PC-9 (cell line): ENCODE measurements around the gene GOLT1A. TPM values are rescaled to one million over a fixed set of nuclear protein-coding genes. Genes with fewer than 3 reads are reported as not detected.

Source experiments
- BruUV-seq: library from RNA; stranded (reverse); fragments of 400-500 nt; replicated peaks from 2 replicates; lab custom pipeline; 2021; lab: Mats Ljungman, UMichigan
- CTCF ChIA-PET: fragments of 300-600 bp; sonication (Branson Sonifier 250); formaldehyde crosslinking; loops from one replicate; lab custom pipeline; 2022; ENCODE audit warnings: antibody characterized with exemption; lab: Charles Lee
- POLR2A ChIA-PET: fragments of 300-600 bp; sonication (Branson Sonifier 250); formaldehyde crosslinking; loops from one replicate; lab custom pipeline; 2022; ENCODE audit warnings: antibody characterized with exemption; ENCODE audit not compliant: unreplicated experiment; lab: Charles Lee
- DNase-seq, 2 experiments: peaks; one replicate each; pipeline versions ENCODE4 v3.0.0 to v3.0.0-alpha.2; 2015 to 2022; ENCODE audit warnings: mixed read lengths in 1 of 2
- H2AFZ ChIP-seq: fragments of 200-600 bp; sonication (generic); 2 replicates; pipeline ENCODE4 v1.8.1; 2017; ENCODE audit warnings: antibody characterized with exemption
- H3F3A ChIP-seq: fragments of 200-600 bp; sonication (generic); 2 replicates; pipeline ENCODE4 v1.8.1; 2017; ENCODE audit warnings: antibody characterized with exemption, mild to moderate bottlenecking, low read depth; ENCODE audit not compliant: insufficient read depth
- H3K27ac ChIP-seq: fragments of 200-600 bp; sonication (generic); 2 replicates; pipeline ENCODE4 v1.6.1; 2016; ENCODE audit warnings: mixed run types
- H3K27me3 ChIP-seq: fragments of 200-600 bp; sonication (generic); 2 replicates; pipeline ENCODE4 v1.6.1; 2016; ENCODE audit warnings: low read depth, mixed run types; ENCODE audit not compliant: insufficient read depth
- H3K36me3 ChIP-seq: fragments of 200-600 bp; sonication (generic); 2 replicates; pipeline ENCODE4 v1.6.1; 2016; ENCODE audit warnings: low read depth, mixed run types
- H3K4me1 ChIP-seq: fragments of 200-600 bp; sonication (generic); replicated peaks from 2 replicates; pipeline ENCODE4 v1.6.1; 2016; ENCODE audit warnings: mixed run types; ENCODE audit not compliant: insufficient read depth
- H3K4me2 ChIP-seq: fragments of 200-600 bp; sonication (generic); 2 replicates; pipeline ENCODE4 v1.6.1; 2017; ENCODE audit warnings: mixed run types
- H3K4me3 ChIP-seq: fragments of 200-600 bp; sonication (generic); 2 replicates; pipeline ENCODE4 v1.6.1; 2016; ENCODE audit warnings: mixed run types
- H3K79me2 ChIP-seq: fragments of 200-600 bp; sonication (generic); 2 replicates; pipeline ENCODE4 v1.6.1; 2017; ENCODE audit warnings: low read depth, mixed run types
- H3K9me2 ChIP-seq: fragments of 200-600 bp; sonication (generic); 2 replicates; pipeline ENCODE4 v1.8.1; 2017; ENCODE audit warnings: mild to moderate bottlenecking; ENCODE audit not compliant: insufficient read depth
- H3K9me3 ChIP-seq: fragments of 200-600 bp; sonication (generic); 2 replicates; pipeline ENCODE4 v1.8.1; 2016; ENCODE audit warnings: low read depth; ENCODE audit not compliant: insufficient read depth
- H4K20me1 ChIP-seq: fragments of 200-600 bp; sonication (generic); 2 replicates; pipeline ENCODE4 v1.8.1; 2017; ENCODE audit not compliant: insufficient read depth
- CTCF ChIP-seq: fragments of 200-600 bp; sonication (generic); conservative IDR thresholded peaks from 2 replicates; pipeline ENCODE4 v1.6.1; 2017; ENCODE audit warnings: mixed run types, antibody characterized with exemption, mild to moderate bottlenecking, moderate library complexity
- EZH2 ChIP-seq: fragments of 200-600 bp; sonication (generic); IDR thresholded peaks from 2 replicates; pipeline ENCODE4 v1.8.0; 2017; ENCODE audit warnings: antibody characterized with exemption, low read depth
- intact Hi-C: fragments of 100-400 bp; cut with micrococcal nuclease; formaldehyde crosslinking; loops from one replicate; pipeline ENCODE4 v1.10.0; 2022; ENCODE audit not compliant: unreplicated experiment
- total RNA-seq: library from RNA; stranded (reverse); gene quantifications from 2 replicates; pipeline ENCODE4 v1.2.3, GENCODE V29; 2021

Gene GOLT1A
- total RNA-seq, 1 experiment from 2014 or later, result 18.7 TPM

DNA sequence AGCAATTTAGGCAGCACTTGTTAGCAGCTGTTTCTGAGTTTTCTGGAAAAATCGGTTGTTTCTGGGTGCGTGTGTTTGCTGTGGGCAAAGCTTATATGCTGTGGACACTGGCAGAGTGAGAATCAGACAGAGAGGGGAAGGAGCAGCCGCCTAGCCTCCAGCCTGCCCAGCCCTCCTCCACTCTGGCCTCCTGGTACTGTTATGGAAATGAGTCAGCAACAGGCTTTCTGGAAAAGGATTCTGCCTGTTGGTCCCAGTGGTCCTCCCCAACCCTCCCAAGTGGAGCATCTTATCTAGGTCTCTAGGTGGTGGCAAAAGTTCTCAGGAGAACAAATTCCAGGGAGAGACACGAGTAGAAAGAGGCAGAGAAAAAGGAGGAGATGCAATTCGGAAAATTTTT, 42.2 kb upstream of the GOLT1A start:
- no peak overlapping the region for H3K27ac ChIP-seq
- H3K36me3 ChIP-seq, result peaks cover 12% of the 10 kb centered on the region; the same call in 1 of the 2 replicates
- TF ChIP-seq CTCF (no peak), EZH2 (no peak)
- ChIA-PET CTCF (no interaction called here), POLR2A (no interaction called here)
- BruUV-seq, result no TSS peak
- no peak overlapping the region for H3K4me3 ChIP-seq
- H3K4me2 ChIP-seq, result no peak overlapping the region
- DNase-seq, result no peak
- H3K9me3 ChIP-seq, result no peaks in the 10 kb centered on the region
- no peaks in the 10 kb centered on the region for H4K20me1 ChIP-seq
- H2AFZ ChIP-seq, result no peak overlapping the region
- no peaks in the 10 kb centered on the region for H3K9me2 ChIP-seq
- H3K4me1 ChIP-seq, result peaks cover 29% of the 10 kb centered on the region
- no peaks in the 10 kb centered on the region for H3K27me3 ChIP-seq
- intact Hi-C loops, result no loop called here
- H3K79me2 ChIP-seq, result no peaks in the 10 kb centered on the region
- H3F3A ChIP-seq, result peaks cover 28% of the 10 kb centered on the region

DNA sequence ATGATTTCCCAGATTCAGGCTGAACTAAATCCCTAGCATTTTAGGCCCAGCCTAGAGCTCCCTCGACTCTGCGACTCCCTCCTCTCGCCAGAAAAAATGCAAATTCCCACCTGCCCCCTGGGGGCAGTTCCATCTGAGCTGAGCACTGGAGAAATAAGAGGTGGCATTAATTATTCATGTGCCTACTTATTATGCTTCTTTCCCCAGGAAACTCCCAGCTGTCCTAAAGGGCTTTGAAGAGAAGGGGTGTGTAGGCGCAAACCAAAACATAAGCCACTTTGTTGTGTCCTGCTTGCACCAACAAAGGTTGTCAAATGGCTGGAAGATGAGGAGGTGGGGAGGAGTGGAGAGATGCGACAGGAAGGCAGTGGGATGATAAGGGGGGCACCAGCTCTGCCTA, 41.4 kb upstream of the GOLT1A start:
- H4K20me1 ChIP-seq, result no peaks in the 10 kb centered on the region
- peaks cover 28% of the 10 kb centered on the region for H3F3A ChIP-seq
- peaks cover 29% of the 10 kb centered on the region for H3K4me1 ChIP-seq
- H2AFZ ChIP-seq, result no peak overlapping the region
- no peaks in the 10 kb centered on the region for H3K79me2 ChIP-seq
- H3K27me3 ChIP-seq, result no peaks in the 10 kb centered on the region
- no TSS peak for BruUV-seq
- no peak overlapping the region for H3K4me2 ChIP-seq
- no peaks in the 10 kb centered on the region for H3K9me2 ChIP-seq
- intact Hi-C loops, result no loop called here
- ChIA-PET POLR2A (no interaction called here), CTCF (no interaction called here)
- H3K36me3 ChIP-seq, result peaks cover 11% of the 10 kb centered on the region; the same call in 1 of the 2 replicates
- no peak for TF ChIP-seq CTCF
- no peak for TF ChIP-seq EZH2
- H3K9me3 ChIP-seq, result no peaks in the 10 kb centered on the region
- H3K27ac ChIP-seq, result peak overlapping the region; percentile 11; the same call in 1 of the 2 replicates
- DNase-seq, result no peak
- H3K4me3 ChIP-seq, result no peak overlapping the region

- CTCF ChIA-PET, result interaction anchor here (1.2 kb wide), 1 partner anchor 40 kb away, joined by 3 read pairs; the partner anchor contains the start of gene GOLT1A
- H3K27ac ChIP-seq, result no peak overlapping the region
Observed at GRCh38 chr1:204254031-204254661, 40.4 kb upstream of the GOLT1A start.

More at GRCh38 chr1:204254031-204254661, 40.4 kb upstream of the GOLT1A start:
- Histone ChIP-seq H3K36me3 (peaks cover 19% of the 10 kb centered on the region; the same call in 1 of the 2 replicates), H3K9me3 (no peaks in the 10 kb centered on the region), H3F3A (peaks cover 27% of the 10 kb centered on the region), H3K4me1 (peaks cover 29% of the 10 kb centered on the region), H3K27me3 (no peaks in the 10 kb centered on the region), H3K9me2 (no peaks in the 10 kb centered on the region), H3K79me2 (no peaks in the 10 kb centered on the region), H3K4me2 (peak overlapping the region; percentile 16), H3K4me3 (no peak overlapping the region), H4K20me1 (no peaks in the 10 kb centered on the region), H2AFZ (no peak overlapping the region)
- peak; percentile 34 to 90 for DNase-seq
- intact Hi-C loops, result no loop called here
- BruUV-seq, result no TSS peak
- TF ChIP-seq EZH2, result no peak
- POLR2A ChIA-PET, result no interaction called here
